ENCODE measurements around the gene ITGB3. TPM values are rescaled to one million over a fixed set of nuclear protein-coding genes. Genes with fewer than 3 reads are reported as not detected.

ITGB3 gene
- total and polyA plus RNA-seq, 9 donors = 1.7 to 9.4 (median 2.9) TPM

- intact Hi-C loops (cut with DNase I) = loop anchor here in 2 of 4 donors (2.0 to 5.0 kb wide), 2 partner anchors 81 to 83 kb away; no protein-coding TSS in a partner anchor
- Histone ChIP-seq H3K27ac (no peak overlapping the region), H3K4me3 (no peak overlapping the region), H3K36me3 (no peaks in the 10 kb centered on the region), H3K4me1 (ENCODE audit: insufficient read depth) (no peaks in the 10 kb centered on the region), H3K9me3 (no peaks in the 10 kb centered on the region), H3K27me3 (no peaks in the 10 kb centered on the region)
- 92 to 96% (median 93%) methylated on average over 3 of the region's 3 CpGs for WGBS, 3 donors
- DNase-seq = no peak
- TF ChIP-seq, protein P1, sequence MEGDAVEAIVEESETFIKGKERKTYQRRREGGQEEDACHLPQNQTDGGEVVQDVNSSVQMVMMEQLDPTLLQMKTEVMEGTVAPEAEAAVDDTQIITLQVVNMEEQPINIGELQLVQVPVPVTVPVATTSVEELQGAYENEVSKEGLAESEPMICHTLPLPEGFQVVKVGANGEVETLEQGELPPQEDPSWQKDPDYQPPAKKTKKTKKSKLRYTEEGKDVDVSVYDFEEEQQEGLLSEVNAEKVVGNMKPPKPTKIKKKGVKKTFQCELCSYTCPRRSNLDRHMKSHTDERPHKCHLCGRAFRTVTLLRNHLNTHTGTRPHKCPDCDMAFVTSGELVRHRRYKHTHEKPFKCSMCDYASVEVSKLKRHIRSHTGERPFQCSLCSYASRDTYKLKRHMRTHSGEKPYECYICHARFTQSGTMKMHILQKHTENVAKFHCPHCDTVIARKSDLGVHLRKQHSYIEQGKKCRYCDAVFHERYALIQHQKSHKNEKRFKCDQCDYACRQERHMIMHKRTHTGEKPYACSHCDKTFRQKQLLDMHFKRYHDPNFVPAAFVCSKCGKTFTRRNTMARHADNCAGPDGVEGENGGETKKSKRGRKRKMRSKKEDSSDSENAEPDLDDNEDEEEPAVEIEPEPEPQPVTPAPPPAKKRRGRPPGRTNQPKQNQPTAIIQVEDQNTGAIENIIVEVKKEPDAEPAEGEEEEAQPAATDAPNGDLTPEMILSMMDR (IDR thresholded peaks at IDR 0.05) = no peak
- no peak for TF ChIP-seq EP300 (IDR thresholded peaks at IDR 0.05)
- no peak for TF ChIP-seq POLR2A (IDR thresholded peaks at IDR 0.05)
These were observed 22.3 kb upstream of the ITGB3 start for GRCh38 chr17:47231334-47231733.

DNA sequence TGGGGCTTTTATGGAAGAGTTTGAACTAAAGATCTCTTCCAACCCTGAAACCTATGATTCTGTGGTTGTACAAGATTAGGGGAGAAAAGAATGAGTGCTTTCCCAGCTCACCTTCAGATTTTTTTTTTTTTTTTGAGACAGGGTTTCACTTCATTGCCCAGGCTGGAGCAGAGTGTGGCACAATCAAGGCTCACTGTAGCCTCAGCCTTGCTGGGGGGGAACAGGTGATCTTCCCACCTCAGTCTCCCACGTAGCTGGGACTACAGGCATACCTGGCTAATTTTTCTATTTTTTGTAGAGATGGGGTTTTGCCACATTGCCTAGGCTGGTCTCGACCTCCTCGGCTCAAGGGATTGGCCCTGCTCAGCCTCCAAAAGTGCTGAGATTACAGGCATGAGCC, 21.8 kb upstream of the ITGB3 start:
- TF ChIP-seq POLR2A (IDR thresholded peaks at IDR 0.05) = no peak
- TF ChIP-seq, protein P1 (IDR thresholded peaks at IDR 0.05) = no peak
- no peak for DNase-seq
- H3K27ac ChIP-seq = no peak overlapping the region
- no peaks in the 10 kb centered on the region for H3K9me3 ChIP-seq
- no peaks in the 10 kb centered on the region for H3K27me3 ChIP-seq
- H3K4me3 ChIP-seq = no peak overlapping the region
- H3K36me3 ChIP-seq = no peaks in the 10 kb centered on the region
- no peaks in the 10 kb centered on the region for H3K4me1 ChIP-seq (ENCODE audit: insufficient read depth)
- 96 to 98% (median 96%) methylated on average over 3 of the region's 3 CpGs for WGBS, 3 donors
- intact Hi-C loops (cut with DNase I) = loop anchor here in 2 of 4 donors (2.0 to 5.0 kb wide), 2 partner anchors 80 to 83 kb away; no protein-coding TSS in a partner anchor

DNA sequence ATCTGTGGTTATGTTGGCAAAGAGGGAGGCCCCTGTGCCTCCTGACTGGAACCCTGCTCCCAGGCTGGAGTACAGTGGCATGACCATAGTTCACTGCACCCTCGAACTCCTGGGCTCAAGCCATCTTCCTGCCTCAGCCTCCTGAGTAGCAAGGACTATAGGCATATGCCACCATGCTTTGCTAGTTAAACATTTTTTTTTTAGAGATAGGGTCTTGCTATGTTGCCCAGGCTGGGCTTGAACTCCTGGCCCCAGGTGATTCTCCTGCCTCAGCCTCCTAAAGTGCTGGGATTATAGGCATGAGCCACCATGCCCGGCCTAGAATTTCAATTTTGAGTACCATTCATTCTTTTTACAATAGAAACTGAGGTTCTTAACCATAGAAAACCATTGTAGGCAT, 21.2 kb upstream of the ITGB3 start:
- DNase-seq = no peak
- no peak overlapping the region for H3K4me3 ChIP-seq
- H3K9me3 ChIP-seq = no peaks in the 10 kb centered on the region
- no peak for TF ChIP-seq EP300 (IDR thresholded peaks at IDR 0.05)
- no peak for TF ChIP-seq POLR2A (IDR thresholded peaks at IDR 0.05)
- intact Hi-C loops (cut with DNase I) = loop anchor here in 1 of 4 donors (5.0 kb wide), 1 partner anchor 80 kb away; no protein-coding TSS in a partner anchor
- 74 to 85% (median 85%) methylated on average over 2 of the region's 2 CpGs for WGBS, 3 donors
- H3K4me1 ChIP-seq (ENCODE audit: insufficient read depth) = no peaks in the 10 kb centered on the region
- H3K27ac ChIP-seq = no peak overlapping the region
- no peaks in the 10 kb centered on the region for H3K36me3 ChIP-seq
- no peaks in the 10 kb centered on the region for H3K27me3 ChIP-seq

DNA sequence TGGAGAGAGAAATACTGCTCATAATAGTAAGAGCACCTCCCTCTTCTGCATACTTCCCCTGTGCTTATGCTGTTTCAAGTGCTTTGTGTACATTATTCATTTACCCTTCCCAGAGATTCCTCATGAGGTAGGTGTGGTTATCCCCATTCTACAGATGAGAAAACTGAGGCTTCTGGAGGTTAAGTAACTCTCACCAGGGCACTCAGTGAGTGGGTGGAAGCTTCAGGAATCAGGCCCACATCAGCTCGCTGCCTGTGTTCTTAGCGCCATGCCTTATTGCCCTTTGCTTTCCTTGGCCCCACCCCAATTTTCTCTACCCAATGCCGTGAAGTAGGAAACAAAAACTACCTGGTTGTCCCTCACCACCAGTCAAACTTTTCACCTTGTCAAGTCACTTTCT, 18.1 kb upstream of the ITGB3 start:
- WGBS, 3 donors = 91 to 94% (median 94%) methylated on average over 3 of the region's 3 CpGs
- intact Hi-C loops (cut with DNase I) = no loop called here
- H3K27ac ChIP-seq = no peak overlapping the region
- no peaks in the 10 kb centered on the region for H3K4me1 ChIP-seq (ENCODE audit: insufficient read depth)
- no peak for TF ChIP-seq POLR2A (IDR thresholded peaks at IDR 0.05)
- TF ChIP-seq, protein P1 (IDR thresholded peaks at IDR 0.05) = no peak
- no peak for TF ChIP-seq EP300 (IDR thresholded peaks at IDR 0.05)
- no peaks in the 10 kb centered on the region for H3K27me3 ChIP-seq
- H3K4me3 ChIP-seq = no peak overlapping the region
- no peaks in the 10 kb centered on the region for H3K36me3 ChIP-seq
- DNase-seq = no peak
- no peaks in the 10 kb centered on the region for H3K9me3 ChIP-seq

GRCh38 chr17:47235923-47236322, 17.7 kb upstream of the ITGB3 start:
- Histone ChIP-seq H3K9me3 (no peaks in the 10 kb centered on the region), H3K4me1 (ENCODE audit: insufficient read depth) (no peaks in the 10 kb centered on the region), H3K27ac (no peak overlapping the region), H3K27me3 (no peaks in the 10 kb centered on the region), H3K36me3 (no peaks in the 10 kb centered on the region), H3K4me3 (no peak overlapping the region)
- DNase-seq = no peak
- TF ChIP-seq POLR2A (IDR thresholded peaks at IDR 0.05) (no peak), EP300 (IDR thresholded peaks at IDR 0.05) (no peak)
- TF ChIP-seq, protein P1 (IDR thresholded peaks at IDR 0.05) = no peak
- intact Hi-C loops (cut with DNase I) = no loop called here
- whole genome bisulfite sequencing, 3 donors = 96 to 97% (median 97%) methylated on average over 2 of the region's 2 CpGs

Data from ovary (tissue), 9 donors.